HCT116 (cell line): ENCODE measurements around the gene KIAA2012. TPM values are rescaled to one million over a fixed set of nuclear protein-coding genes. Genes with fewer than 3 reads are reported as not detected.

Experiments used
- ATAC-seq: fragments of 200-7000 bp; cut with Tn5 transposase; 2 replicates; pipeline ENCODE4 v1.9.1; 2020; ENCODE audit warnings: mild to moderate bottlenecking, moderate library complexity
- BruUV-seq: library from RNA; stranded (reverse); fragments of 400-500 nt; replicated peaks from 2 replicates; lab custom pipeline; 2021; lab: Mats Ljungman, UMichigan
- CTCF ChIA-PET: fragments of 300-600 bp; sonication (Branson Sonifier 250); formaldehyde crosslinking; loops from one replicate; lab custom pipeline; 2021; ENCODE audit warnings: antibody characterized with exemption; lab: Charles Lee
- POLR2A ChIA-PET: fragments of 300-600, 350-600 bp; sonication (Branson Sonifier 250); formaldehyde crosslinking; loops from one replicate; lab custom pipeline; 2021; ENCODE audit warnings: antibody characterized with exemption; lab: Charles Lee
- RAD21 ChIA-PET, 2 experiments: fragments of 300-600 bp; sonication (Branson Sonifier 250); formaldehyde crosslinking; loops; one replicate each; lab custom pipeline; 2023; ENCODE audit warnings: low total read pairs in 2 of 2; ENCODE audit not compliant: uncharacterized antibody in 2 of 2, unreplicated experiment in 2 of 2, low non-redundant PET in 1 of 2; lab: Charles Lee
- DNase-seq: peaks from one replicate; pipeline ENCODE4 v3.0.0-alpha.2; 2010; ENCODE audit warnings: low read depth, low spot score
- H2AFZ ChIP-seq: fragments of 200-600 bp; shearing (Covaris generic), sonication (generic); 2 replicates; pipeline ENCODE4 v1.6.1; 2017; ENCODE audit warnings: low read depth, mixed run types, mixed read lengths, antibody characterized with exemption, low read length; ENCODE audit not compliant: poor library complexity, severe bottlenecking
- H3K27ac ChIP-seq: 2 replicates; pipeline ENCODE4 v1.5.1; 2012; ENCODE audit warnings: low read depth, low read length
- H3K27me3 ChIP-seq: fragments of 200-600 bp; sonication (generic); 2 replicates; pipeline ENCODE4 v1.6.1; 2016; ENCODE audit warnings: mixed run types, low read length, mixed read lengths; ENCODE audit not compliant: insufficient read depth
- H3K36me3 ChIP-seq, 2 experiments: fragments of 200-500 bp in 1 of 2; fragments of 200-600 bp in 1 of 2; sonication (Bioruptor generic) in 1 of 2; sonication (generic) in 1 of 2; 2 replicates each; pipeline versions ENCODE4 v1.5.1 to v1.6.1; 2014 to 2016; ENCODE audit warnings: low read length in 2 of 2, inconsistent platforms in 1 of 2, mixed read lengths in 1 of 2, mixed run types in 1 of 2; ENCODE audit not compliant: insufficient read depth in 2 of 2, control insufficient read depth in 1 of 2
- H3K4me1 ChIP-seq, 2 experiments: fragments of 200-600 bp in 1 of 2; sonication (generic) in 1 of 2; 2 replicates each; pipeline versions ENCODE4 v1.5.1 to v1.6.1; 2012 to 2017; ENCODE audit warnings: low read length in 2 of 2, inconsistent platforms in 1 of 2, mild to moderate bottlenecking in 1 of 2, mixed read lengths in 1 of 2, mixed run types in 1 of 2, moderate library complexity in 1 of 2; ENCODE audit not compliant: insufficient read depth in 2 of 2, control insufficient read depth in 1 of 2
- H3K4me2 ChIP-seq: fragments of 200-600 bp; sonication (generic); 2 replicates; pipeline ENCODE4 v1.6.1; 2017; ENCODE audit warnings: mixed run types, low read length, mixed read lengths
- H3K4me3 ChIP-seq, 2 experiments: fragments of 200-600 bp in 1 of 2; sonication (generic) in 1 of 2; replicated peaks in 1 of 2; 2 replicates each; pipeline ENCODE4 v1.5.1; 2011 to 2016; ENCODE audit warnings: low read length in 2 of 2, control low read depth in 1 of 2, low read depth in 1 of 2, mild to moderate bottlenecking in 1 of 2, mixed read lengths in 1 of 2, mixed run types in 1 of 2
- H3K79me2 ChIP-seq: fragments of 200-600 bp; sonication (generic); 2 replicates; pipeline ENCODE4 v1.6.1; 2017; ENCODE audit warnings: mild to moderate bottlenecking, mixed run types, low read length, moderate library complexity, mixed read lengths; ENCODE audit not compliant: insufficient read depth
- H3K9ac ChIP-seq: fragments of 200-600 bp; sonication (generic); 2 replicates; pipeline ENCODE4 v1.6.1; 2016; ENCODE audit warnings: low read length, mixed read lengths
- H3K9me2 ChIP-seq: fragments of 200-600 bp; sonication (generic), shearing (Covaris generic); 2 replicates; pipeline ENCODE4 v1.6.1; 2017; ENCODE audit warnings: mixed run types, mild to moderate bottlenecking, moderate library complexity; ENCODE audit not compliant: insufficient read depth
- H3K9me3 ChIP-seq, 2 experiments: fragments of 200-500 bp in 1 of 2; fragments of 200-600 bp in 1 of 2; sonication (Bioruptor generic) in 1 of 2; sonication (generic) in 1 of 2; 2 replicates each; pipeline ENCODE4 v1.6.1; 2014 to 2017; ENCODE audit warnings: low read length in 2 of 2, mixed read lengths in 2 of 2, inconsistent platforms in 1 of 2, low read depth in 1 of 2, mild to moderate bottlenecking in 1 of 2, mixed run types in 1 of 2, moderate library complexity in 1 of 2; ENCODE audit not compliant: control insufficient read depth in 1 of 2, insufficient read depth in 1 of 2
- H4K20me1 ChIP-seq: fragments of 200-600 bp; sonication (generic), shearing (Covaris generic); 2 replicates; pipeline ENCODE4 v1.6.1; 2017; ENCODE audit warnings: mixed run types, mild to moderate bottlenecking, moderate library complexity; ENCODE audit not compliant: insufficient read depth
- CBX3 ChIP-seq: IDR thresholded peaks from 2 replicates; pipeline ENCODE4 v1.6.1; 2012; ENCODE audit warnings: low read depth
- EGR1 ChIP-seq: IDR thresholded peaks from 2 replicates; pipeline ENCODE4 v1.6.1; 2012; ENCODE audit warnings: low read depth
- ELF1 ChIP-seq: IDR thresholded peaks from 2 replicates; pipeline ENCODE4 v1.6.1; 2012; ENCODE audit warnings: low read depth, borderline replicate concordance
- EZH2 ChIP-seq: fragments of 200-600 bp; sonication (generic); IDR thresholded peaks from 2 replicates; pipeline ENCODE4 v1.6.1; 2017; ENCODE audit warnings: antibody characterized with exemption, mixed run types
- EZH2phosphoT487 ChIP-seq: fragments of 200-600 bp; IDR thresholded peaks from 2 replicates; pipeline ENCODE4 v1.6.1; 2018; ENCODE audit warnings: antibody characterized with exemption, borderline replicate concordance
- FOSL1 ChIP-seq: IDR thresholded peaks from 2 replicates; pipeline ENCODE4 v1.6.1; 2012; ENCODE audit warnings: low read depth
- JUND ChIP-seq: IDR thresholded peaks from 2 replicates; pipeline ENCODE4 v1.6.1; 2012
- POLR2A ChIP-seq: IDR thresholded peaks from 2 replicates; pipeline ENCODE4 v1.7.0; 2011; ENCODE audit warnings: borderline replicate concordance; ENCODE audit not compliant: insufficient read depth, insufficient read length; ENCODE audit errors: extremely low read depth
- RAD21 ChIP-seq: IDR thresholded peaks from 2 replicates; pipeline ENCODE4 v1.6.1; 2012; ENCODE audit warnings: low read depth, mild to moderate bottlenecking
- SIN3A ChIP-seq: IDR thresholded peaks from 2 replicates; pipeline ENCODE4 v1.6.1; 2012; ENCODE audit warnings: low read depth
- SP1 ChIP-seq: IDR thresholded peaks from 2 replicates; pipeline ENCODE4 v1.6.1; 2012; ENCODE audit warnings: low read depth
- SRF ChIP-seq: IDR thresholded peaks from 2 replicates; pipeline ENCODE4 v1.6.1; 2012; ENCODE audit warnings: low read depth
- ZFX ChIP-seq: fragments of 450-650 bp; IDR thresholded peaks from 2 replicates; pipeline ENCODE4 v1.6.1; 2017
- ZNF274 ChIP-seq: fragments of 200-500 bp; sonication (Bioruptor generic); IDR thresholded peaks from 2 replicates; pipeline ENCODE4 v1.6.1; 2014; ENCODE audit warnings: mild to moderate bottlenecking, low read depth, low read length, inconsistent platforms
- intact Hi-C: fragments of 100-400 bp; cut with micrococcal nuclease; formaldehyde crosslinking; loops from 2 replicates; pipeline ENCODE4 v1.10.0; 2022
- total RNA-seq: library from RNA; stranded (reverse); gene quantifications from one replicate; pipeline ENCODE4 v1.2.1, GENCODE V29; 2021; ENCODE audit not compliant: unreplicated experiment
- TF ChIP-seq, protein P1 (sequence below): IDR thresholded peaks from 2 replicates; pipeline ENCODE4 v1.6.1; 2012
- TF ChIP-seq, protein P2 (sequence below): IDR thresholded peaks from 2 replicates; pipeline ENCODE4 v1.6.1; 2012; ENCODE audit warnings: low read depth
- TF ChIP-seq, protein P3 (sequence below): IDR thresholded peaks from 2 replicates; pipeline ENCODE4 v1.6.1; 2012

The KIAA2012 gene
- total RNA-seq, 1 experiment from 2014 or later, result not detected

DNA sequence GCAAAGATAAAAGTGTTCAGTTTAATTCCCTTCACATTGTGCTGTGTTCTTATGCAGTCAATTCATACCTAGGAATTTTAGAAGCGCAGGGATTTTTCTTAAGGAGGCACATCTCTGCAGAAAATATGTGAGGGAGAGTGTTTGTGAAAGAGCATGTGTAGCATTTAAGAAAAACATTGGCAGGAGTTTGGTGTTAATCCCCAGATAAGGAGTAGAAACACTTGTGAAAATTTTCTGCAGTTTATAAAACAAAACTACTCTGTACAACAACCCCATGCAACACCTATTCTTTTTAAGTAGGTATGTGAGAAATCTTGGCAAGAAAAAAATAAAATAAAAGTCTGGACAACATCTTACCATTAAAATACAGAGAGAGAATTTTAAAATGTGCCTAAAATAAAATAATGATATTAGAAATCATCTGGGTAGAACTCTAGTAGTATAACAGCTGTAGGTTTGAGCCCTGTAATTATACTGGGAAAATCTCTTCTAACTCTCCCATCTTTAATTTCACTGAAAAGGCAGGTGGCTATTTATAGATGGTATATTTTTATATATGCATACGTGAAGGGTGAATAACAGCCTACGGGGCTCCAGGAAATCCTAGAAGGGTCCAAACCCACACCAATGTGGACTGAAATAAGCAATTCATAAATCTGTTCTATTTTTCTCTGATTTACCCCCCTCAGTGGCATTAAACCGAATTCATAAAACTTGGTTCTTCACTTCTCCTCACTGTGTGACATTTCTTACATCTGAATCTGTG, 32.8 kb upstream of the KIAA2012 start:
- no peak overlapping the region for H3K27ac ChIP-seq
- CTCF ChIA-PET, result no interaction called here
- POLR2A ChIA-PET, result no interaction called here
- no TSS peak for BruUV-seq
- no peaks in the 10 kb centered on the region for H3K36me3 ChIP-seq
- 0 out of 2 replicates have a peak overlapping the region, but pooled peaks have one; percentile 64 for H3K4me2 ChIP-seq
- no peak for DNase-seq
- no peaks in the 10 kb centered on the region for H3K9me3 ChIP-seq
- no peaks in the 10 kb centered on the region for H4K20me1 ChIP-seq
- no peak for ATAC-seq
- no peak overlapping the region for H3K4me3 ChIP-seq
- RAD21 ChIA-PET, result no interaction called here
- H3K9ac ChIP-seq, result no peak overlapping the region
- H3K27me3 ChIP-seq, result no peaks in the 10 kb centered on the region
- H2AFZ ChIP-seq, result no peak overlapping the region
- peaks cover 22 to 34% of the 10 kb centered on the region in 2 experiments for H3K4me1 ChIP-seq
- intact Hi-C loops, result no loop called here
- no peaks in the 10 kb centered on the region for H3K9me2 ChIP-seq
- no peaks in the 10 kb centered on the region for H3K79me2 ChIP-seq
- TF ChIP-seq EZH2phosphoT487 (no peak), POLR2A (no peak), EZH2 (no peak), EGR1 (no peak), RAD21 (no peak), JUND (no peak), CBX3 (no peak), SRF (no peak), FOSL1 (no peak), ZFX (no peak), ELF1 (no peak), ZNF274 (no peak), SP1 (no peak), SIN3A (no peak)
- TF ChIP-seq, protein P1, sequence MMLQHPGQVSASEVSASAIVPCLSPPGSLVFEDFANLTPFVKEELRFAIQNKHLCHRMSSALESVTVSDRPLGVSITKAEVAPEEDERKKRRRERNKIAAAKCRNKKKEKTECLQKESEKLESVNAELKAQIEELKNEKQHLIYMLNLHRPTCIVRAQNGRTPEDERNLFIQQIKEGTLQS, result no peak
- TF ChIP-seq, protein P2, sequence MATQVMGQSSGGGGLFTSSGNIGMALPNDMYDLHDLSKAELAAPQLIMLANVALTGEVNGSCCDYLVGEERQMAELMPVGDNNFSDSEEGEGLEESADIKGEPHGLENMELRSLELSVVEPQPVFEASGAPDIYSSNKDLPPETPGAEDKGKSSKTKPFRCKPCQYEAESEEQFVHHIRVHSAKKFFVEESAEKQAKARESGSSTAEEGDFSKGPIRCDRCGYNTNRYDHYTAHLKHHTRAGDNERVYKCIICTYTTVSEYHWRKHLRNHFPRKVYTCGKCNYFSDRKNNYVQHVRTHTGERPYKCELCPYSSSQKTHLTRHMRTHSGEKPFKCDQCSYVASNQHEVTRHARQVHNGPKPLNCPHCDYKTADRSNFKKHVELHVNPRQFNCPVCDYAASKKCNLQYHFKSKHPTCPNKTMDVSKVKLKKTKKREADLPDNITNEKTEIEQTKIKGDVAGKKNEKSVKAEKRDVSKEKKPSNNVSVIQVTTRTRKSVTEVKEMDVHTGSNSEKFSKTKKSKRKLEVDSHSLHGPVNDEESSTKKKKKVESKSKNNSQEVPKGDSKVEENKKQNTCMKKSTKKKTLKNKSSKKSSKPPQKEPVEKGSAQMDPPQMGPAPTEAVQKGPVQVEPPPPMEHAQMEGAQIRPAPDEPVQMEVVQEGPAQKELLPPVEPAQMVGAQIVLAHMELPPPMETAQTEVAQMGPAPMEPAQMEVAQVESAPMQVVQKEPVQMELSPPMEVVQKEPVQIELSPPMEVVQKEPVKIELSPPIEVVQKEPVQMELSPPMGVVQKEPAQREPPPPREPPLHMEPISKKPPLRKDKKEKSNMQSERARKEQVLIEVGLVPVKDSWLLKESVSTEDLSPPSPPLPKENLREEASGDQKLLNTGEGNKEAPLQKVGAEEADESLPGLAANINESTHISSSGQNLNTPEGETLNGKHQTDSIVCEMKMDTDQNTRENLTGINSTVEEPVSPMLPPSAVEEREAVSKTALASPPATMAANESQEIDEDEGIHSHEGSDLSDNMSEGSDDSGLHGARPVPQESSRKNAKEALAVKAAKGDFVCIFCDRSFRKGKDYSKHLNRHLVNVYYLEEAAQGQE, result no peak
- TF ChIP-seq, protein P3, sequence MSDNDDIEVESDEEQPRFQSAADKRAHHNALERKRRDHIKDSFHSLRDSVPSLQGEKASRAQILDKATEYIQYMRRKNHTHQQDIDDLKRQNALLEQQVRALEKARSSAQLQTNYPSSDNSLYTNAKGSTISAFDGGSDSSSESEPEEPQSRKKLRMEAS, result no peak
- TF ChIP-seq, all 23 proteins: peak for 0
